ENCODE measurements around the gene TP53I13. TPM values are rescaled to one million over a fixed set of nuclear protein-coding genes. Genes with fewer than 3 reads are reported as not detected.

The TP53I13 gene
- 24.9 and 41.8 TPM in 2 replicates for total RNA-seq (ENCODE audit: low replicate concordance)

DNA sequence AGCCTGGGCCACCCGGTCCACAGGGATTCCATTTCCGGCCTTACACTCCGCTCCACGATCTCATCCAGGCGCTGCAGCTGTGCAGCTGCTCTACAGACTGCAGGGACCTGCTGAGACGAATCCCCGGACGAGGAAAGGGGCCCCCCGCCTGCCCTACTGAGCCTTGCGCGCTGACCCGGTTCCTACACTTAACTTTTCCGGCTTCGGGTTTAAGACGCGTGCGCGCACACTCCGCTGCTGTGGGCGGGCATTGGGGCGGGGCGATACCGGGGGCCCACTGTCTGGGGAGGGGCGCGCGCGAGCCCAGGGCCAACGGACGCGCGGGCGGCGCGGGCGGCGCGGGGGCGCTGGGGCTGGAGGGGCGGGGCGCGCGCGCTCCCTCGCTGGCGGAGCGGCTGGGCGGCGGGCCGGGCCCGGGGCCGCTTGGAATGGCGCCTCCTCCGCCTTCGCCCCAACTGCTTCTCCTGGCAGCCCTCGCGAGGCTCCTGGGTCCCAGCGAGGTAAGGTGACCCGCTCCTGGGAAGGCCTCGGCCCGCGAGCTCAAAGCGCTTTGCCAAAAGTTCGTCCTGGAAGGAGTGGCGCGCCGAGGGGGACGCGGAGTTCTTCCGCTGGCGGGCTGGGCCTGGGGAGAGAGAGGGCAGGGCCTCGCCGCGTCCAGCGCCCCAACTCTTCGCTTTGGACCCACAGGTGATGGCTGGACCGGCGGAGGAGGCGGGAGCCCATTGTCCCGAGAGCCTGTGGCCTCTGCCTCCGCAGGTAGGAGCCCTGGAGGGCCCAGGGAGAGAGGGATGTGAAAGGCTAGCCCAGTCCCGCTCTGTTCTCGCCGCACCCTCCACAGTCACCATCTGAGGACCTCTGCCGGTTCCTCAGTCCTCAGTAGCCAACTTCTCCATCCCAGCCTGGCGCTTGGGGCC is at the start of gene TP53I13:
TSS of gene TP53I13 (plus strand) at position 371 of the 914 bp plus-strand sequence. CDS start at position 429, 58 bp downstream.
- TF ChIP-seq, protein P1, sequence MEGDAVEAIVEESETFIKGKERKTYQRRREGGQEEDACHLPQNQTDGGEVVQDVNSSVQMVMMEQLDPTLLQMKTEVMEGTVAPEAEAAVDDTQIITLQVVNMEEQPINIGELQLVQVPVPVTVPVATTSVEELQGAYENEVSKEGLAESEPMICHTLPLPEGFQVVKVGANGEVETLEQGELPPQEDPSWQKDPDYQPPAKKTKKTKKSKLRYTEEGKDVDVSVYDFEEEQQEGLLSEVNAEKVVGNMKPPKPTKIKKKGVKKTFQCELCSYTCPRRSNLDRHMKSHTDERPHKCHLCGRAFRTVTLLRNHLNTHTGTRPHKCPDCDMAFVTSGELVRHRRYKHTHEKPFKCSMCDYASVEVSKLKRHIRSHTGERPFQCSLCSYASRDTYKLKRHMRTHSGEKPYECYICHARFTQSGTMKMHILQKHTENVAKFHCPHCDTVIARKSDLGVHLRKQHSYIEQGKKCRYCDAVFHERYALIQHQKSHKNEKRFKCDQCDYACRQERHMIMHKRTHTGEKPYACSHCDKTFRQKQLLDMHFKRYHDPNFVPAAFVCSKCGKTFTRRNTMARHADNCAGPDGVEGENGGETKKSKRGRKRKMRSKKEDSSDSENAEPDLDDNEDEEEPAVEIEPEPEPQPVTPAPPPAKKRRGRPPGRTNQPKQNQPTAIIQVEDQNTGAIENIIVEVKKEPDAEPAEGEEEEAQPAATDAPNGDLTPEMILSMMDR (IDR thresholded peaks at IDR 0.05; ENCODE audit: insufficient read depth, low read length), result no peak
- peak within 1 kb of the TSS; percentile 76 for H3K4me3 ChIP-seq (ENCODE audit: low read depth, low read length)
- DNase-seq (ENCODE audit: low read depth), result peak; percentile 75

DNA sequence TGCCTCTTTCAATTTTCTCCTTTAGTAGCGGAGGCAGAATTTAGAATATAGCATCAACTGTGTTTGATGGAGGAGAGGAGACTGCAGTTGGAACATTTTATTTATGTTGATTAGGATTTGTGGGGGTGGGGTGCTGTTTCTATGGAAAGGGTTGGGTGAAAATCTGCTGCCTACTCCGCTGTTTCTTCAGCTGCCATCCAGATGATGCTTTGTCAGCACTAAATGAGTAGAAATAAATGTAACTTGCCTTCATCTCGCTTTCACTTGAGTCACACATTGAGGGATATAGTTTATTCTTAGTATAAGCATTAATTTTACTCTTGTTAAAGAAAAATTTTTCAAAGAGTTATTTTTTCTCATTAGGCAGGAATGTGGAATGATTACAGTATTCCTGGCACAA is 43.8 kb upstream of the TP53I13 start:
- TF ChIP-seq, protein P1 (IDR thresholded peaks at IDR 0.05; ENCODE audit: insufficient read depth, low read length), result no peak
- DNase-seq (ENCODE audit: low read depth), result no peak
- no peak overlapping the region for H3K4me3 ChIP-seq (ENCODE audit: low read depth, low read length)

GRCh38 chr17:29526322-29526721 is 42.2 kb upstream of the TP53I13 start:
- no peak for DNase-seq (ENCODE audit: low read depth)
- no peak overlapping the region for H3K4me3 ChIP-seq (ENCODE audit: low read depth, low read length)
- TF ChIP-seq, protein P1 (IDR thresholded peaks at IDR 0.05; ENCODE audit: insufficient read depth, low read length), result no peak

DNA sequence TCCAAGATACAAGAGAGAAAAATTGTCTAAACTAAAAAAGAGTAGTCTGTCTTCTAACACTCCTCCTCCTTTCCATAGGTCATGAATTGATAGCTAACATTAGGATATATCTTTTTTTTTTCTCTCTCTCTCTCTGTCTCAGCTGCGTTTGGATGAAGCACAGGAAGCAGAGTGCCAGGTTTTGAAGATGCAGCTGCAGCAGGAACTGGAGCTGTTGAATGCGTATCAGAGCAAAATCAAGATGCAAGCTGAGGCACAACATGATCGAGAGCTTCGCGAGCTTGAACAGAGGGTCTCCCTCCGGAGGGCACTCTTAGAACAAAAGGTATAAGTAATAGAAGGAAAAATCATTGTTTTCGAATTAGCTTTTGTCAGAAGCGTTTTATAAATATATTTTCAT is 34.5 kb upstream of the TP53I13 start:
- no peak for DNase-seq (ENCODE audit: low read depth)
- TF ChIP-seq, protein P1 (IDR thresholded peaks at IDR 0.05; ENCODE audit: insufficient read depth, low read length), result no peak
- H3K4me3 ChIP-seq (ENCODE audit: low read depth, low read length), result no peak overlapping the region

DNA sequence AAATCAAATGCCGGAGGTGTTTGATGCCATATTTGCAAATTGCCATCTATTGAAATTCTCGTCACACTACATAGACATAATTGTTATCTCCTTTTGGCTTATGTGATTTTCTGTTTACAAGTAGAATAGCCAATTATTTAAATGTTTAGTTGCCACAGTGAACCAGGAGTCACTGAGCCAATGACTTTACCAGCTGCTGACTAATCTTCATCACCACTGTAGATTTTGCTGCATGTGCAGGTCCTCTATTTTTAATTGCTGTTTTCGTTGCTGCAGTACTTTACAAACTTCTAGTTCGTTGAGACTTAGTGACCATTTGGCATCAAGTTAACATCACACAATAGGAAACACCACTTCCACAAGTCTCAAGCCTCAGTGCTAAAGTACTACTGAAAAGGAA is 24.4 kb upstream of the TP53I13 start:
- no peak for DNase-seq (ENCODE audit: low read depth)
- H3K4me3 ChIP-seq (ENCODE audit: low read depth, low read length), result no peak overlapping the region
- TF ChIP-seq, protein P1 (IDR thresholded peaks at IDR 0.05; ENCODE audit: insufficient read depth, low read length), result no peak

DNA sequence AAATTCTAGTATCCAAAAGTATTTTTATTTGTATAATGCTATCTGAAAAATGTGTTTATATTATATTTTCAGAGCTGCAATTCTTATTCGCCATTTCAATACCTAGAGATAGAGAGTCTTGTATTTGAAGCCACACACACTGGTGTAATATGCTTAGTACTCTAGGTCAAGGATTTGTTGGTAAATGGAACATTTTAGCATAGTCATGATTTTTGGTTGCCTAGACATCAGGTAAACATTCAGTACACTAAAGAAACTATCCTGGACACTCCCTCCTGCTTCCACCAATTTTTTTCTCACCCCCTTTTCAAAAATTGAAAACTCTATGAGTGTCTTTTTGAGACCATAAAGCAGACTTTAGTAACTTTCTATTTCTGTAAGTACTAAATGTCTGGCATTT is 22.4 kb upstream of the TP53I13 start:
- H3K4me3 ChIP-seq (ENCODE audit: low read depth, low read length), result no peak overlapping the region
- TF ChIP-seq, protein P1 (IDR thresholded peaks at IDR 0.05; ENCODE audit: insufficient read depth, low read length), result no peak
- DNase-seq (ENCODE audit: low read depth), result peak; percentile 11

Data from fibroblast of the aortic adventitia (primary cell).